Left renal pelvis (tissue), 4 donors: ENCODE measurements around the gene TRIM54. TPM values are rescaled to one million over a fixed set of nuclear protein-coding genes. Genes with fewer than 3 reads are reported as not detected.
"Not testable (repeated sequence)": the region's sequence is repeated elsewhere in the genome, so short reads cannot be mapped to it uniquely, and the experiment has no call there.

Experiments
- DNase-seq, 4 donors: peaks; one replicate each; pipeline ENCODE4 v3.0.0-alpha.2; 2013; ENCODE audit warnings: low read depth in 4 of 4, low spot score in 3 of 4
- polyA plus RNA-seq, 4 donors: library from polyadenylated mRNA; unstranded; fragments of 120-200 nt; gene quantifications; one replicate each; pipeline ENCODE4 v1.2.1, GENCODE V29; 2013; ENCODE audit not compliant: insufficient read length in 4 of 4

The TRIM54 gene
- polyA plus RNA-seq, 4 donors = 0.07 to 6.4 (median 3.9) TPM

GRCh38 chr2:27255660-27256059 lies 26.6 kb upstream of the TRIM54 start:
- no peak for DNase-seq

- no peak for DNase-seq
Observed at GRCh38 chr2:27256855-27257454, 25.3 kb upstream of the TRIM54 start.

GRCh38 chr2:27258051-27258450 lies 24.2 kb upstream of the TRIM54 start:
- DNase-seq = no peak

GRCh38 chr2:27261241-27261925 lies 20.8 kb upstream of the TRIM54 start:
- no peak for DNase-seq

- DNase-seq = no peak
Observed at GRCh38 chr2:27261926-27262298, 20.3 kb upstream of the TRIM54 start.

- DNase-seq = peak in 1 of 4 donors; percentile 37
Observed at GRCh38 chr2:27262379-27263286, 19.6 kb upstream of the TRIM54 start, which contains the start of gene SLC30A3. SLC30A3 (minus strand) TSS chr2:27263047; CDS start chr2:27262906, 141 bp downstream.

- no peak for DNase-seq
Observed at GRCh38 chr2:27263287-27264252, 18.7 kb upstream of the TRIM54 start.

GRCh38 chr2:27264253-27264752 lies 17.9 kb upstream of the TRIM54 start:
- no peak for DNase-seq

- peak in 1 of 4 donors; percentile 47 for DNase-seq
Observed at GRCh38 chr2:27264753-27265535, 17.3 kb upstream of the TRIM54 start.

GRCh38 chr2:27265536-27265870 lies 16.7 kb upstream of the TRIM54 start:
- DNase-seq = no peak

GRCh38 chr2:27268296-27268695 lies 13.9 kb upstream of the TRIM54 start:
- DNase-seq = not testable (repeated sequence)

GRCh38 chr2:27270131-27270530 lies 12.1 kb upstream of the TRIM54 start:
- no peak for DNase-seq

GRCh38 chr2:27270670-27271069 lies 11.6 kb upstream of the TRIM54 start:
- DNase-seq = no peak

GRCh38 chr2:27271631-27272340 lies 10.4 kb upstream of the TRIM54 start:
- DNase-seq = no peak

GRCh38 chr2:27272537-27273522 lies 9.4 kb upstream of the TRIM54 start:
- not testable (repeated sequence) for DNase-seq

GRCh38 chr2:27275211-27276150 lies 6.7 kb upstream of the TRIM54 start, which contains the start of gene DNAJC5G:
DNAJC5G (plus strand) TSS chr2:27275433; CDS start chr2:27276729, 1,296 bp downstream.
- no peak for DNase-seq
